Inflammatory macrophage (primary cell): Measurements from ENCODE around the gene SLC29A4.

Experiments
- DNase-seq, 2 donors: peaks; one replicate each; pipeline ENCODE4 v3.0.0-alpha.2; 2020 to 2022

The SLC29A4 gene

DNA sequence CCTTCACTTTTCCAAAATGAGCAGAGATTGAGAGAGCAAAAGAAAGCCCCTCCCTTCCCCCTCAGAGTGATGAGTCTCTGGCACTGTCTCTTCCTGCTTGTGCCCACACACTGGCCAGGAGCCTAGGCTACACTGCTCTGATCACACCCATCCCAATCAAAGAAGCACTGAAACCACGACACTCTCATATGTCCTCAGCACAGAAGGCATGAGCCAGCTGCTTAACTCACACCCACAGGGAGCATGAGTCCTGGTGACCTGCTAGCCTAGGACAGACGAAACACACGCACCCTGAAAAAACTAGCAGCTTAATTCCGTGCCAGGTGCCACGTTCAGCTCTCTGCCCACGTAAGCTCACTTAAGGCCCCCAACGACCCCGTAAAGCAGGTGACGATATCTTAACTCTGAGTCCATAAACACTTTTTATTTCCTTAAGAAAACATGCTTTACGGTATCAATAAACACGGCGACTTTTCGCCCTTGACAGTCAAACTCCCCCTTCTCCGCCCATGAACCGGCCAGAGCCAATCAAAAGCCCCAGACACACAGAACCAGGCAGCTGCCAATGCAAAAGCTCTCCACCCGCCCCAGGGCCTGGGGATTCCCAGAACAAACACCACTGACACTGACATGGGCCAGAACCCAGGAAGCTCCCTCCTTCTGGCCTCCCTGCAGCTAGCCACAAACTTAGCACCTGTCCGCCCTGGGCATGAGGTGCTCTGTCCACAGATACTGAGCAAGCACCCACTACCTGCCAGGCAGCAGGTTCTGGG lies 71.9 kb downstream of the SLC29A4 start:
- peak; percentile 10 to 69 for DNase-seq
